Measurements from ENCODE around the gene SIGLEC12. TPM values are rescaled to one million over a fixed set of nuclear protein-coding genes. Genes with fewer than 3 reads are reported as not detected.

The SIGLEC12 gene
- total and polyA plus RNA-seq, 10 donors: 2.0 to 65.1 (median 6.2) TPM

- 37 to 67% (median 51%) methylated on average over 4 to 8 of the region's 8 CpGs for WGBS, 5 donors
- no peak overlapping the region for H3K4me3 ChIP-seq
- peaks cover 0 to 45% (median 14%) of the 10 kb centered on the region in 6 donors for H3K4me1 ChIP-seq
- TF ChIP-seq POLR2A (IDR thresholded peaks at IDR 0.05) (no peak), POLR2AphosphoS5 (IDR thresholded peaks at IDR 0.05) (peak in 1 of 3 donors; percentile 25), CTCF (IDR thresholded peaks at IDR 0.05 in 8 of 11, conservative IDR thresholded peaks at IDR 0.05 in 3 of 11) (no peak)
- no peaks in the 10 kb centered on the region for H3K36me3 ChIP-seq
- H3K27ac ChIP-seq: peak overlapping the region in 5 of 8 donors; percentile 1 to 66 (median 53)
- intact Hi-C loops (cut with DNase I; ENCODE audit: low total_unique reads): no loop called here
- H3K9me3 ChIP-seq: no peaks in the 10 kb centered on the region
- H3K27me3 ChIP-seq (replicated peaks in 1 of 7): peaks cover 0 to 83% (median 19%) of the 10 kb centered on the region in 7 donors
- peak; percentile 79 for DNase-seq
These were observed 39.9 kb downstream of the SIGLEC12 start for GRCh38 chr19:51461723-51462161.

- 60 to 68% (median 63%) methylated on average over 13 of the region's 13 CpGs for WGBS, 5 donors
- Histone ChIP-seq H3K36me3 (no peaks in the 10 kb centered on the region), H3K27ac (peak overlapping the region in 2 of 8 donors; percentile 28 to 66), H3K4me3 (peak overlapping the region in 1 of 8 donors; percentile 29), H3K27me3 (replicated peaks in 1 of 7) (peaks cover 0 to 81% (median 19%) of the 10 kb centered on the region in 7 donors), H3K9me3 (no peaks in the 10 kb centered on the region), H3K4me1 (peaks cover 0 to 40% (median 14%) of the 10 kb centered on the region in 6 donors)
- intact Hi-C loops (cut with DNase I; ENCODE audit: low total_unique reads): no loop called here
- peak; percentile 61 for DNase-seq
- TF ChIP-seq POLR2A (IDR thresholded peaks at IDR 0.05) (no peak), POLR2AphosphoS5 (IDR thresholded peaks at IDR 0.05) (peak in 2 of 3 donors; percentile 57 to 58)
These were observed 41.2 kb downstream of the SIGLEC12 start for GRCh38 chr19:51460164-51460992.

GRCh38 chr19:51458899-51459505 is 42.6 kb downstream of the SIGLEC12 start:
- Histone ChIP-seq H3K27me3 (replicated peaks in 1 of 7) (peaks cover 0 to 76% (median 18%) of the 10 kb centered on the region in 7 donors), H3K9me3 (no peaks in the 10 kb centered on the region), H3K4me3 (no peak overlapping the region), H3K36me3 (no peaks in the 10 kb centered on the region), H3K4me1 (peaks cover 0 to 40% (median 14%) of the 10 kb centered on the region in 6 donors), H3K27ac (no peak overlapping the region)
- TF ChIP-seq CTCF (IDR thresholded peaks at IDR 0.05 in 8 of 11, conservative IDR thresholded peaks at IDR 0.05 in 3 of 11) (no peak), POLR2A (IDR thresholded peaks at IDR 0.05) (no peak), POLR2AphosphoS5 (IDR thresholded peaks at IDR 0.05) (no peak)
- DNase-seq: peak; percentile 31
- 73 to 82% (median 80%) methylated on average over 14 of the region's 14 CpGs for WGBS, 5 donors
- intact Hi-C loops (cut with DNase I; ENCODE audit: low total_unique reads): no loop called here

- Histone ChIP-seq H3K4me1 (peaks cover 0 to 37% (median 14%) of the 10 kb centered on the region in 6 donors), H3K9me3 (no peaks in the 10 kb centered on the region), H3K4me3 (peak within 1 kb of the TSS in 2 of 8 donors; percentile 24 to 45), H3K27ac (peak within 1 kb of the TSS in 3 of 8 donors; percentile 25 to 36 (median 34)), H3K36me3 (no peaks in the 10 kb centered on the region), H3K27me3 (replicated peaks in 1 of 7) (peaks cover 0 to 71% (median 17%) of the 10 kb centered on the region in 7 donors)
- DNase-seq: peak; percentile 59
- intact Hi-C loops (cut with DNase I; ENCODE audit: low total_unique reads): no loop called here
- 75 to 81% (median 76%) methylated on average over 9 to 10 of the region's 10 CpGs for WGBS, 5 donors
- TF ChIP-seq POLR2AphosphoS5 (IDR thresholded peaks at IDR 0.05): peak in 1 of 3 donors; percentile 37
- no peak for TF ChIP-seq CTCF (IDR thresholded peaks at IDR 0.05 in 8 of 11, conservative IDR thresholded peaks at IDR 0.05 in 3 of 11)
- TF ChIP-seq POLR2A (IDR thresholded peaks at IDR 0.05): no peak
These were observed 43.5 kb downstream of the SIGLEC12 start, which contains the start of gene SIGLEC8 for GRCh38 chr19:51458051-51458645. Gene SIGLEC8 (minus strand): TSS chr19:51458454. CDS start chr19:51458387, 67 bp downstream.
